ENCODE measurements around the gene LAMA2.

Gene LAMA2

GRCh38 chr6:129269891-129270290 lies 387.0 kb downstream of the LAMA2 start:
- DNase-seq (ENCODE audit: extremely low read depth, low read depth), result no peak
- H3K4me3 ChIP-seq (replicated peaks; ENCODE audit: low read depth, low read length), result no peak overlapping the region
- TF ChIP-seq CTCF (IDR thresholded peaks at IDR 0.05; ENCODE audit: low read depth, low read length, missing control alignments), result no peak

- TF ChIP-seq CTCF (IDR thresholded peaks at IDR 0.05; ENCODE audit: low read depth, low read length, missing control alignments), result no peak
- H3K4me3 ChIP-seq (replicated peaks; ENCODE audit: low read depth, low read length), result no peak overlapping the region
- no peak for DNase-seq (ENCODE audit: extremely low read depth, low read depth)
These were observed 387.5 kb downstream of the LAMA2 start for GRCh38 chr6:129270450-129270849.

GRCh38 chr6:129273161-129273560 lies 390.2 kb downstream of the LAMA2 start:
- DNase-seq (ENCODE audit: extremely low read depth, low read depth), result no peak
- no peak for TF ChIP-seq CTCF (IDR thresholded peaks at IDR 0.05; ENCODE audit: low read depth, low read length, missing control alignments)

GRCh38 chr6:129276461-129276860 lies 393.5 kb downstream of the LAMA2 start:
- no peak for DNase-seq (ENCODE audit: extremely low read depth, low read depth)
- no peak for TF ChIP-seq CTCF (IDR thresholded peaks at IDR 0.05; ENCODE audit: low read depth, low read length, missing control alignments)
- H3K4me3 ChIP-seq (replicated peaks; ENCODE audit: low read depth, low read length), result no peak overlapping the region

More at GRCh38 chr6:129273161-129273560, 390.2 kb downstream of the LAMA2 start:
- H3K4me3 ChIP-seq (replicated peaks; ENCODE audit: low read depth, low read length), result no peak overlapping the region

- no peak for DNase-seq (ENCODE audit: extremely low read depth, low read depth)
- TF ChIP-seq CTCF (IDR thresholded peaks at IDR 0.05; ENCODE audit: low read depth, low read length, missing control alignments), result no peak
- H3K4me3 ChIP-seq (replicated peaks; ENCODE audit: low read depth, low read length), result no peak overlapping the region
These were observed 394.0 kb downstream of the LAMA2 start for GRCh38 chr6:129276986-129277385.

- DNase-seq (ENCODE audit: extremely low read depth, low read depth), result no peak
- no peak for TF ChIP-seq CTCF (IDR thresholded peaks at IDR 0.05; ENCODE audit: low read depth, low read length, missing control alignments)
- no peak overlapping the region for H3K4me3 ChIP-seq (replicated peaks; ENCODE audit: low read depth, low read length)
These were observed 396.7 kb downstream of the LAMA2 start for GRCh38 chr6:129279343-129280292.

Measured in HFF-Myc (cell line).